Activated CD4-positive, CD25-positive, alpha-beta regulatory T cell treated with anti-CD3 and anti-CD28 coated beads, Interleukin-2, amount 50 U/mL, for 16 hours (primary cell): ENCODE measurements around the gene FOXL1.

Source experiments
- DNase-seq: peaks from one replicate; pipeline ENCODE4 v3.0.0-alpha.2; 2020; ENCODE audit warnings: low read depth, low spot score

Gene FOXL1

DNA sequence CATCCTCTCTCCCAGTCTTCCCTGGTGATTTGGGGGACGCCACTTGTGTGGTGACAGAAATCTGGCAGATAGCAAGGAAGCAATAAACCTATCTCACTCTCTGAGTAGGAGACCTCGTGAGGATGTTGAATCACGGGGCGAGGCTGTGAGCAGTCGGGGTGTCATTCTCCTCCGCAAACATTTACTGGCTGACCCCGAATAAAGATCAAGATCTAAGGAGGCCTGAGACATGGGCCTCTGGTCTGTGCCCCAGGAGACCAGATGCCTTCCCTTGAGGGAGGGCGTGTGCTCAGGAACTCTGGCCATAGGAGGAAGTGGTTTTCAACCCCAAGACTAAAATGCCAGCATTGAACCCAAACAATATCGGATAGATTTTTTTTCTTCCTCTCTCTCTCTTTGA is 53.1 kb downstream of the FOXL1 start:
- DNase-seq: no peak
